Caco-2 (cell line): ENCODE measurements around the gene ENTPD2. TPM values are rescaled to one million over a fixed set of nuclear protein-coding genes. Genes with fewer than 3 reads are reported as not detected.

Experiments
- BruUV-seq: library from RNA; stranded (reverse); fragments of 400-500 nt; replicated peaks from 2 replicates; lab custom pipeline; 2021; lab: Mats Ljungman, UMichigan
- CTCF ChIA-PET: fragments of 300-600 bp; sonication (Branson Sonifier 250); formaldehyde crosslinking; loops from one replicate; lab custom pipeline; 2022; ENCODE audit warnings: antibody characterized with exemption; lab: Charles Lee
- POLR2A ChIA-PET: fragments of 300-600 bp; sonication (Branson Sonifier 250); formaldehyde crosslinking; loops from one replicate; lab custom pipeline; 2022; ENCODE audit warnings: antibody characterized with exemption; lab: Charles Lee
- DNase-seq, 2 experiments: peaks; one replicate each; pipeline versions ENCODE4 v3.0.0 to v3.0.0-alpha.2; 2020 to 2022
- H3K27me3 ChIP-seq: replicated peaks from 2 replicates; pipeline ENCODE4 v1.6.0; 2011; ENCODE audit warnings: low read length; ENCODE audit not compliant: control insufficient read depth, insufficient read depth
- H3K36me3 ChIP-seq: 2 replicates; pipeline ENCODE4 v1.5.1; 2011; ENCODE audit warnings: low read length; ENCODE audit not compliant: control insufficient read depth, insufficient read depth
- H3K4me1 ChIP-seq: fragments of 250-450 bp; sonication (Bioruptor Pico); 2 replicates; pipeline ENCODE4 v1.5.1; 2020; ENCODE audit warnings: mild to moderate bottlenecking
- H3K4me3 ChIP-seq: 2 replicates; pipeline ENCODE4 v1.5.1; 2011; ENCODE audit warnings: low read depth, mild to moderate bottlenecking, control low read depth, low read length
- H3K9me3 ChIP-seq: fragments of 250-450 bp; sonication (Bioruptor Pico); 2 replicates; pipeline ENCODE4 v1.5.1; 2020; ENCODE audit warnings: mild to moderate bottlenecking, moderate library complexity
- H3K27ac Mint-ChIP-seq: one replicate; pipeline ENCODE4 v1.8.0; 2022; ENCODE audit warnings: mixed read lengths; ENCODE audit not compliant: unreplicated experiment
- H3K27me3 Mint-ChIP-seq: one replicate; pipeline ENCODE4 v1.8.0; 2022; ENCODE audit warnings: mixed read lengths; ENCODE audit not compliant: insufficient read depth, unreplicated experiment
- H3K36me3 Mint-ChIP-seq: one replicate; pipeline ENCODE4 v1.8.0; 2022; ENCODE audit warnings: mild to moderate bottlenecking, mixed read lengths; ENCODE audit not compliant: insufficient read depth, unreplicated experiment
- H3K4me1 Mint-ChIP-seq: one replicate; pipeline ENCODE4 v1.8.0; 2022; ENCODE audit warnings: low read depth, mixed read lengths; ENCODE audit not compliant: unreplicated experiment
- H3K4me3 Mint-ChIP-seq: one replicate; pipeline ENCODE4 v1.8.0; 2022; ENCODE audit warnings: mild to moderate bottlenecking, moderate library complexity, mixed read lengths; ENCODE audit not compliant: unreplicated experiment
- H3K9me3 Mint-ChIP-seq: one replicate; pipeline ENCODE4 v1.8.0; 2022; ENCODE audit warnings: mixed read lengths; ENCODE audit not compliant: unreplicated experiment
- CTCF ChIP-seq, 2 experiments: fragments of 200-600 bp in 1 of 2; IDR thresholded peaks; 1 replicate in 1 of 2; 2 replicates in 1 of 2; pipeline versions ENCODE4 v1.5.1 to v1.8.0; 2011 to 2022; ENCODE audit warnings: antibody characterized with exemption in 1 of 2, control low read depth in 1 of 2, inconsistent platforms in 1 of 2, low read depth in 1 of 2, low read length in 1 of 2, mild to moderate bottlenecking in 1 of 2, moderate library complexity in 1 of 2; ENCODE audit not compliant: insufficient read depth in 1 of 2, severe bottlenecking in 1 of 2, unreplicated experiment in 1 of 2
- intact Hi-C: fragments of 100-400 bp; cut with micrococcal nuclease; formaldehyde crosslinking; loops from one replicate; pipeline ENCODE4 v1.10.0; 2022; ENCODE audit not compliant: unreplicated experiment
- total RNA-seq: library from RNA; stranded (reverse); gene quantifications from 2 replicates; pipeline ENCODE4 v1.2.3, GENCODE V29; 2022

Gene ENTPD2
- total RNA-seq, 1 experiment from 2014 or later = 2.9 TPM

GRCh38 chr9:137015540-137015930, 38.3 kb downstream of the ENTPD2 start:
- TF ChIP-seq CTCF (IDR thresholded peaks at IDR 0.05; ENCODE audit: insufficient read depth in 1 of 2, low read depth in 1 of 2, low read length in 1 of 2, severe bottlenecking in 1 of 2, unreplicated experiment in 1 of 2) = no peak
- H3K27ac Mint-ChIP-seq = no peak overlapping the region
- intact Hi-C loops = no loop called here
- no peak overlapping the region for H3K4me3 Mint-ChIP-seq
- H3K9me3 ChIP-seq = no peaks in the 10 kb centered on the region
- ChIA-PET POLR2A (no interaction called here), CTCF (no interaction called here)
- no peak overlapping the region for H3K4me3 ChIP-seq
- DNase-seq = no peak
- H3K9me3 Mint-ChIP-seq = no peaks in the 10 kb centered on the region
- H3K4me1 ChIP-seq = no peaks in the 10 kb centered on the region
- H3K27me3 ChIP-seq = no peaks in the 10 kb centered on the region
- no TSS peak for BruUV-seq
- no peaks in the 10 kb centered on the region for H3K27me3 Mint-ChIP-seq
- no peaks in the 10 kb centered on the region for H3K4me1 Mint-ChIP-seq
- no peaks in the 10 kb centered on the region; the same call in 1 of the 2 replicates for H3K36me3 ChIP-seq
- peaks cover 6% of the 10 kb centered on the region for H3K36me3 Mint-ChIP-seq

- H3K27ac Mint-ChIP-seq = no peak overlapping the region
- POLR2A ChIA-PET = no interaction called here
- no peaks in the 10 kb centered on the region for H3K9me3 ChIP-seq
- no peak overlapping the region for H3K4me3 Mint-ChIP-seq
- H3K4me1 ChIP-seq = no peaks in the 10 kb centered on the region
- DNase-seq = no peak
- no peak for TF ChIP-seq CTCF (IDR thresholded peaks at IDR 0.05; ENCODE audit: insufficient read depth in 1 of 2, low read depth in 1 of 2, low read length in 1 of 2, severe bottlenecking in 1 of 2, unreplicated experiment in 1 of 2)
- no TSS peak for BruUV-seq
- CTCF ChIA-PET = no interaction called here
- H3K27me3 ChIP-seq = no peaks in the 10 kb centered on the region
- intact Hi-C loops = no loop called here
- H3K36me3 Mint-ChIP-seq = peaks cover 5% of the 10 kb centered on the region
- H3K4me1 Mint-ChIP-seq = no peaks in the 10 kb centered on the region
- no peaks in the 10 kb centered on the region for H3K27me3 Mint-ChIP-seq
- no peak overlapping the region for H3K4me3 ChIP-seq
- H3K9me3 Mint-ChIP-seq = no peaks in the 10 kb centered on the region
- no peaks in the 10 kb centered on the region; the same call in 1 of the 2 replicates for H3K36me3 ChIP-seq
Observed at GRCh38 chr9:137014776-137015539, 38.9 kb downstream of the ENTPD2 start.

GRCh38 chr9:137014166-137014565, 39.7 kb downstream of the ENTPD2 start:
- Histone ChIP-seq H3K4me3 (no peak overlapping the region), H3K36me3 (no peaks in the 10 kb centered on the region; the same call in 1 of the 2 replicates), H3K9me3 (no peaks in the 10 kb centered on the region), H3K4me1 (no peaks in the 10 kb centered on the region), H3K27me3 (no peaks in the 10 kb centered on the region)
- CTCF ChIA-PET = no interaction called here
- no peak for TF ChIP-seq CTCF (IDR thresholded peaks at IDR 0.05; ENCODE audit: insufficient read depth in 1 of 2, low read depth in 1 of 2, low read length in 1 of 2, severe bottlenecking in 1 of 2, unreplicated experiment in 1 of 2)
- no peaks in the 10 kb centered on the region for H3K4me1 Mint-ChIP-seq
- no peak overlapping the region for H3K4me3 Mint-ChIP-seq
- POLR2A ChIA-PET = no interaction called here
- no peaks in the 10 kb centered on the region for H3K27me3 Mint-ChIP-seq
- no peaks in the 10 kb centered on the region for H3K36me3 Mint-ChIP-seq
- no peak for DNase-seq
- H3K9me3 Mint-ChIP-seq = no peaks in the 10 kb centered on the region
- no TSS peak for BruUV-seq
- intact Hi-C loops = no loop called here
- no peak overlapping the region for H3K27ac Mint-ChIP-seq
